ENCODE measurements around the gene RAI1. TPM values are rescaled to one million over a fixed set of nuclear protein-coding genes. Genes with fewer than 3 reads are reported as not detected.

The RAI1 gene
- total RNA-seq, 1 donor from 2014 or later: 39.1 TPM

DNA sequence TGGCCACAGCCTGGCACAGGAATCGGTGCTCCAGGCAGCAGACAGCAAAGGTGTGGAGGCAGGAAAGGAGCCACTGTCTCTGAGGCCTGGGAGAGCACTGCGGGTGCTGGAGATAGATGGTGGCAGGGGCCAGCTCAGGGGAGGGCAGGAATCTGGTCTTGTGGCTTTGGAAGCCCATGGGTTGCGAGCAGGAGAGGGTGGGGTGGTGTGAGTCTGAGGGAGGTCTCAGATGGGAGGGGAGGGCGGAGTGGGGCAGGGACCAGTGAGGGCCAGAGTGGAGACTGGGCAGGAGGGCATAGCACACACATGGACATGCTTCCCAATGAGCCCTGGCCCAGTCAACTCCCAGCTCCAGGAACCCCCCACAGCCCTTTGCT lies 85.5 kb downstream of the RAI1 start:
- Histone ChIP-seq H3K79me2 (ENCODE audit: insufficient read depth, low read length) (peaks cover 61% of the 10 kb centered on the region), H3K9ac (ENCODE audit: low read length) (no peak overlapping the region), H3K4me2 (ENCODE audit: low read length) (no peak overlapping the region), H3K27me3 (ENCODE audit: insufficient read depth, low read length) (no peaks in the 10 kb centered on the region), H3K9me3 (ENCODE audit: insufficient read depth, low read depth, low read length) (no peaks in the 10 kb centered on the region), H2AFZ (ENCODE audit: low read depth, low read length) (no peak overlapping the region), H3K36me3 (ENCODE audit: insufficient read depth, low read length) (no peaks in the 10 kb centered on the region), H4K20me1 (ENCODE audit: insufficient read depth, low read length) (peaks cover 88% of the 10 kb centered on the region), H3K4me1 (ENCODE audit: insufficient read depth, low read length) (peaks cover 16% of the 10 kb centered on the region), H3K4me3 (ENCODE audit: insufficient read depth, low read depth, low read length) (no peak overlapping the region), H3K27ac (ENCODE audit: low read depth, low read length) (no peak overlapping the region)
- Mint-ChIP-seq H3K27me3 (ENCODE audit: low read depth, unreplicated experiment) (no peaks in the 10 kb centered on the region), H3K36me3 (ENCODE audit: low read depth, unreplicated experiment) (peaks cover 1% of the 10 kb centered on the region), H3K9me3 (ENCODE audit: unreplicated experiment) (no peaks in the 10 kb centered on the region), H3K4me1 (ENCODE audit: low read depth, unreplicated experiment) (peaks cover 67% of the 10 kb centered on the region), H3K27ac (ENCODE audit: unreplicated experiment) (peak overlapping the region; percentile 77), H3K4me3 (ENCODE audit: unreplicated experiment) (no peak overlapping the region)
- DNase-seq (ENCODE audit: low read depth) (no peak), FAIRE-seq (no peak)
- TF ChIP-seq, protein P1, sequence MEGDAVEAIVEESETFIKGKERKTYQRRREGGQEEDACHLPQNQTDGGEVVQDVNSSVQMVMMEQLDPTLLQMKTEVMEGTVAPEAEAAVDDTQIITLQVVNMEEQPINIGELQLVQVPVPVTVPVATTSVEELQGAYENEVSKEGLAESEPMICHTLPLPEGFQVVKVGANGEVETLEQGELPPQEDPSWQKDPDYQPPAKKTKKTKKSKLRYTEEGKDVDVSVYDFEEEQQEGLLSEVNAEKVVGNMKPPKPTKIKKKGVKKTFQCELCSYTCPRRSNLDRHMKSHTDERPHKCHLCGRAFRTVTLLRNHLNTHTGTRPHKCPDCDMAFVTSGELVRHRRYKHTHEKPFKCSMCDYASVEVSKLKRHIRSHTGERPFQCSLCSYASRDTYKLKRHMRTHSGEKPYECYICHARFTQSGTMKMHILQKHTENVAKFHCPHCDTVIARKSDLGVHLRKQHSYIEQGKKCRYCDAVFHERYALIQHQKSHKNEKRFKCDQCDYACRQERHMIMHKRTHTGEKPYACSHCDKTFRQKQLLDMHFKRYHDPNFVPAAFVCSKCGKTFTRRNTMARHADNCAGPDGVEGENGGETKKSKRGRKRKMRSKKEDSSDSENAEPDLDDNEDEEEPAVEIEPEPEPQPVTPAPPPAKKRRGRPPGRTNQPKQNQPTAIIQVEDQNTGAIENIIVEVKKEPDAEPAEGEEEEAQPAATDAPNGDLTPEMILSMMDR (IDR thresholded peaks at IDR 0.05; ENCODE audit: insufficient read depth, low read depth, low read length): no peak
- no peak for TF ChIP-seq EZH2 (IDR thresholded peaks at IDR 0.05; ENCODE audit: insufficient read depth, low read length)

DNA sequence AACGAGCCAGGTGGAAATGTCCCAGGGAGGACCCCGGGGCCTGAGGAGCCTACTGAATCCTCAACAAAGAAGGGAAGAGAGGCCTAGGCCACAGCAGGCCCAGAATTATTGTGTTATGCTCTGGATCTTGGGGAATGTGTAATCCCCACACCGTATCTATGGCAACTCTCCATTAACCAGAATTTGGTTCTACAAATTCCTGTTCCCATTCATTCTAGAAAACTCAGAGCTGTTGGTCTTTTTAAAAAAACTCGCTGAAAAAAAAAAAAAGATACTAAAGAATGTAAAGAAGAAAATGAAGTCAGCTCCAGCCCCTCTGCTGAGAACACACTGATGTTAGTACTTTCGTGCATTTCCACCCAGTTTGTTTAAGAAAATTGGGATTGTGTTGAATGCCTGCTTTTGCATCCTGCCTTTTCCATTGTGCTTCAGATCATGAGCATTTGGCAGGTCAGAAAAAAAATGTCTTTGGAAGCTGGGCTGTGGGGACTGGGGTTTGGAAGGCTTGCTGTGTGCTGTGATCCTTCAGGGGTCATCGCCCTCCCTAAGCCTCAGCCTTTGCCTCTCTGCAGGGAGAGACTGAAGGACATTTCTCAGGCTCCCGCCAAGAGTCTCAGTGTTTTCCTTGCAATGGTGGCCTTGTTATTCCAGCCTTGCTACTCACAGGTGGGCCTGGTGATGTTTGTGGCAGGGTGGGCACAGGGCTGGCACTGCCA lies 86.1 kb downstream of the RAI1 start:
- TF ChIP-seq, protein P1 (IDR thresholded peaks at IDR 0.05; ENCODE audit: insufficient read depth, low read depth, low read length): no peak
- no peak for TF ChIP-seq EZH2 (IDR thresholded peaks at IDR 0.05; ENCODE audit: insufficient read depth, low read length)
- H3K27me3 Mint-ChIP-seq (ENCODE audit: low read depth, unreplicated experiment): no peaks in the 10 kb centered on the region

DNA sequence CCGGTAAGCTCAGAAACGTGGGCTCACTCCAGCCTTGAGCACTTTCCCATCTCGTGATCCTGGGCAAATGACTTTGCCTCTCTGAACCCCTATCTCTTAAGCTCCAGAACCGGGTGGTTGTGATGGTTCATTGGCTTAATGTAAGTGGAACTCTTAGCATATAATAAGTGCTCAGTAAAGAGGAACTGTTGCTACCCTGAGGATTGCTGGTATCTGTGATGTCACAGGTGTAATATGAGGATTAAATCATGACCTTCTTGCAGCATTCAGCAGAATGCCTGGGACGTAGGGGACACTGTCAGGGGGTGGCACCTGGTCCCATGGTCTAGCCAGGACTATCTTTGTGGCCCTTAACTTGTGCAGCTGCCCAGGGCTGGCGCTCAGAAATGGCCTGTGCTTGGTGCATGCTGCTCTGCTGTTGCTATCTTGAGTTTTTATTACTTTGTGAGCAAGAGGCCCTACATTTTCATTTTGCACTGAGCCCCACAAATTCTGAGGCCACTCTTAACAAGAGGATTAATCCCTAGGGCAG lies 86.7 kb downstream of the RAI1 start:
- no peak for FAIRE-seq
- no peaks in the 10 kb centered on the region for H3K9me3 Mint-ChIP-seq (ENCODE audit: unreplicated experiment)

More for the DNA sequence above, 86.1 kb downstream of the RAI1 start:
- no peak overlapping the region for H2AFZ ChIP-seq (ENCODE audit: low read depth, low read length)
- H3K9me3 ChIP-seq (ENCODE audit: insufficient read depth, low read depth, low read length): no peaks in the 10 kb centered on the region
- no peak overlapping the region for H3K4me3 ChIP-seq (ENCODE audit: insufficient read depth, low read depth, low read length)
- peaks cover 88% of the 10 kb centered on the region for H4K20me1 ChIP-seq (ENCODE audit: insufficient read depth, low read length)
- no peak overlapping the region for H3K27ac ChIP-seq (ENCODE audit: low read depth, low read length)
- FAIRE-seq: no peak
- H3K9ac ChIP-seq (ENCODE audit: low read length): no peak overlapping the region
- H3K27me3 ChIP-seq (ENCODE audit: insufficient read depth, low read length): no peaks in the 10 kb centered on the region
- H3K36me3 ChIP-seq (ENCODE audit: insufficient read depth, low read length): no peaks in the 10 kb centered on the region
- Mint-ChIP-seq H3K4me3 (ENCODE audit: unreplicated experiment) (peak overlapping the region; percentile 14), H3K4me1 (ENCODE audit: low read depth, unreplicated experiment) (peaks cover 64% of the 10 kb centered on the region), H3K9me3 (ENCODE audit: unreplicated experiment) (no peaks in the 10 kb centered on the region), H3K27ac (ENCODE audit: unreplicated experiment) (no peak overlapping the region), H3K36me3 (ENCODE audit: low read depth, unreplicated experiment) (peaks cover 4% of the 10 kb centered on the region)
- H3K4me1 ChIP-seq (ENCODE audit: insufficient read depth, low read length): peaks cover 16% of the 10 kb centered on the region
- DNase-seq (ENCODE audit: low read depth): peak; percentile 61
- H3K79me2 ChIP-seq (ENCODE audit: insufficient read depth, low read length): peaks cover 63% of the 10 kb centered on the region
- no peak overlapping the region for H3K4me2 ChIP-seq (ENCODE audit: low read length)

More for the DNA sequence above, 86.7 kb downstream of the RAI1 start:
- no peak overlapping the region for H3K27ac ChIP-seq (ENCODE audit: low read depth, low read length)
- H4K20me1 ChIP-seq (ENCODE audit: insufficient read depth, low read length): peaks cover 87% of the 10 kb centered on the region
- H3K4me3 Mint-ChIP-seq (ENCODE audit: unreplicated experiment): peak overlapping the region; percentile 14
- no peak overlapping the region for H3K9ac ChIP-seq (ENCODE audit: low read length)
- no peaks in the 10 kb centered on the region for H3K9me3 ChIP-seq (ENCODE audit: insufficient read depth, low read depth, low read length)
- H2AFZ ChIP-seq (ENCODE audit: low read depth, low read length): no peak overlapping the region
- peaks cover 9% of the 10 kb centered on the region for H3K36me3 Mint-ChIP-seq (ENCODE audit: low read depth, unreplicated experiment)
- no peaks in the 10 kb centered on the region for H3K36me3 ChIP-seq (ENCODE audit: insufficient read depth, low read length)
- H3K27ac Mint-ChIP-seq (ENCODE audit: unreplicated experiment): no peak overlapping the region
- peaks cover 16% of the 10 kb centered on the region for H3K4me1 ChIP-seq (ENCODE audit: insufficient read depth, low read length)
- H3K27me3 ChIP-seq (ENCODE audit: insufficient read depth, low read length): no peaks in the 10 kb centered on the region
- no peak overlapping the region for H3K4me2 ChIP-seq (ENCODE audit: low read length)
- TF ChIP-seq, protein P1 (IDR thresholded peaks at IDR 0.05; ENCODE audit: insufficient read depth, low read depth, low read length): no peak
- TF ChIP-seq EZH2 (IDR thresholded peaks at IDR 0.05; ENCODE audit: insufficient read depth, low read length): no peak
- H3K79me2 ChIP-seq (ENCODE audit: insufficient read depth, low read length): peaks cover 68% of the 10 kb centered on the region
- no peak for DNase-seq (ENCODE audit: low read depth)
- H3K4me3 ChIP-seq (ENCODE audit: insufficient read depth, low read depth, low read length): no peak overlapping the region
- no peaks in the 10 kb centered on the region for H3K27me3 Mint-ChIP-seq (ENCODE audit: low read depth, unreplicated experiment)
- H3K4me1 Mint-ChIP-seq (ENCODE audit: low read depth, unreplicated experiment): peaks cover 65% of the 10 kb centered on the region
